Measurements from ENCODE around the gene CDK3.

- TF ChIP-seq RFX5 (IDR thresholded peaks at IDR 0.05; ENCODE audit: low read depth, low read length): no peak
- no peak for TF ChIP-seq RAD21 (IDR thresholded peaks at IDR 0.05; ENCODE audit: low read length)
- TF ChIP-seq CTCF (conservative IDR thresholded peaks at IDR 0.05; ENCODE audit: low read depth, low read length): no peak
- no peak for TF ChIP-seq POLR2A (IDR thresholded peaks at IDR 0.05; ENCODE audit: low read depth, low read length)
- TF ChIP-seq RCOR1 (IDR thresholded peaks at IDR 0.05; ENCODE audit: insufficient replicate concordance, low read length): no peak
- TF ChIP-seq CEBPB (IDR thresholded peaks at IDR 0.05; ENCODE audit: low read depth, low read length): no peak
- no peak for TF ChIP-seq SMC3 (IDR thresholded peaks at IDR 0.05; ENCODE audit: low read depth, low read length)
- no peak for TF ChIP-seq USF2 (IDR thresholded peaks at IDR 0.05; ENCODE audit: low read depth, low read length)
- TF ChIP-seq MAZ (IDR thresholded peaks at IDR 0.05; ENCODE audit: borderline replicate concordance, low read depth, low read length): no peak
- no peak for TF ChIP-seq MXI1 (IDR thresholded peaks at IDR 0.05; ENCODE audit: borderline replicate concordance, low read depth, low read length)
- no peak for TF ChIP-seq BHLHE40 (IDR thresholded peaks at IDR 0.05; ENCODE audit: low read depth, low read length)
- TF ChIP-seq MAFK (IDR thresholded peaks at IDR 0.05; ENCODE audit: low read depth, low read length): no peak
- TF ChIP-seq ELK1 (IDR thresholded peaks at IDR 0.05; ENCODE audit: borderline replicate concordance, low read depth, low read length): no peak
These were observed 5.8 kb upstream of the CDK3 start for GRCh38 chr17:75994802-75995370.

Measured in IMR-90 (cell line).